Sigmoid colon (tissue), 4 donors: ENCODE measurements around the gene BEST3.

ENCODE experiments used
- CTCF ChIP-seq, 4 experiments: fragments of 450-650 bp in 3 of 4; fragments of 200-600 bp in 1 of 4; IDR thresholded peaks; one replicate each; pipeline ENCODE4 v1.5.1; 2016 to 2019; ENCODE audit warnings: antibody characterized with exemption in 4 of 4, mild to moderate bottlenecking in 3 of 4, moderate library complexity in 2 of 4
- POLR2A ChIP-seq, 2 donors: fragments of 450-650 bp; IDR thresholded peaks; one replicate each; pipeline ENCODE4 v1.6.1; 2016; ENCODE audit warnings: antibody characterized with exemption in 2 of 2, mild to moderate bottlenecking in 2 of 2, moderate library complexity in 2 of 2
- POLR2AphosphoS5 ChIP-seq, 4 donors: sonication (generic); formaldehyde crosslinking; IDR thresholded peaks; one replicate each; pipeline ENCODE4 v1.6.1; 2017; ENCODE audit warnings: antibody characterized with exemption in 4 of 4

- TF ChIP-seq CTCF (IDR thresholded peaks at IDR 0.05) (no peak), POLR2AphosphoS5 (IDR thresholded peaks at IDR 0.05) (no peak), POLR2A (IDR thresholded peaks at IDR 0.05) (no peak)
Measured at GRCh38 chr12:69644511-69644910, 54.6 kb downstream of the BEST3 start.
